Activated CD4-positive, alpha-beta memory T cell treated with anti-CD3 and anti-CD28 coated beads for 36 hours (primary cell): ENCODE measurements around the gene C3. TPM values are rescaled to one million over a fixed set of nuclear protein-coding genes. Genes with fewer than 3 reads are reported as not detected.

Experiments
- CTCF ChIA-PET: fragments of 350-600 bp; sonication (Branson Sonifier 250); formaldehyde crosslinking; loops from one replicate; lab custom pipeline; 2021; ENCODE audit warnings: antibody characterized with exemption, inconsistent platforms; lab: Charles Lee
- POLR2A ChIA-PET: fragments of 350-600 bp; sonication (Branson Sonifier 250); formaldehyde crosslinking; loops from one replicate; lab custom pipeline; 2021; ENCODE audit warnings: antibody characterized with exemption; lab: Charles Lee
- DNase-seq: peaks from one replicate; pipeline ENCODE4 v3.0.0-alpha.2; 2020
- H3K27ac Mint-ChIP-seq: one replicate; pipeline ENCODE4 v1.8.0; 2021; ENCODE audit warnings: mixed read lengths
- H3K27me3 Mint-ChIP-seq: one replicate; pipeline ENCODE4 v1.8.0; 2021; ENCODE audit warnings: mixed read lengths
- H3K36me3 Mint-ChIP-seq: one replicate; pipeline ENCODE4 v1.8.0; 2021; ENCODE audit warnings: mixed read lengths
- H3K4me1 Mint-ChIP-seq: one replicate; pipeline ENCODE4 v1.8.0; 2021; ENCODE audit warnings: low read depth, mixed read lengths
- H3K4me3 Mint-ChIP-seq: one replicate; pipeline ENCODE4 v1.8.0; 2021; ENCODE audit warnings: mild to moderate bottlenecking, mixed read lengths
- H3K9me3 Mint-ChIP-seq: one replicate; pipeline ENCODE4 v1.8.0; 2021; ENCODE audit warnings: mixed read lengths
- intact Hi-C: fragments of 100-400 bp; cut with micrococcal nuclease; formaldehyde crosslinking; loops from one replicate; pipeline ENCODE4 v1.15.1; 2023
- total RNA-seq, 2 experiments: library from RNA; stranded (reverse); gene quantifications; one replicate each; pipeline ENCODE4 v1.2.3, GENCODE V29; 2021

Gene C3
- total RNA-seq, 2 experiments from 2014 or later, result 1.2 to 2.4 TPM

DNA sequence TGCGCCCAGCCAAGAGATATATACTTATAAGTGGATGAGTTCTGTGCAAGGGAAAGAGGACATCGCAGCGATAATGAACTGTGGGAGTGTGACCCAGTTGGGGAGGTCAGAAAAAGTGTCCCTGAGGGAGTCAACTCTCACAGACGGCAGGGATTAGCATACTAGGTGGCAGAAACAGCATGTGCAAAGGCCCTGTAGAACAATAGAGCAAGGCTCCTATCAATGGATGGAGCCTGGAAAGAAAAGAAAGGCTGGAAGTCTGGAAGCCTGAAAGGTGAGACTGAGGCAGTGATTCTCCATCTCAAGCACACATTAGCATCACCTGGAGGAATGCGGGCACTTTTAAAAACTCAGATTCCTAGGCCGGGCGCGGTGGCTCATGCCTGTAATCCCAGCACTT lies 29.1 kb downstream of the C3 start:
- DNase-seq, result no peak
- ChIA-PET CTCF (no interaction called here), POLR2A (interaction anchor here (0.6 kb wide), 1 partner anchor 217 kb away, joined by 3 read pairs; no protein-coding TSS in a partner anchor)
- Mint-ChIP-seq H3K9me3 (no peaks in the 10 kb centered on the region), H3K4me3 (no peak overlapping the region), H3K36me3 (no peaks in the 10 kb centered on the region), H3K27ac (no peak overlapping the region), H3K4me1 (peaks cover 15% of the 10 kb centered on the region), H3K27me3 (peaks cover 3% of the 10 kb centered on the region)
- intact Hi-C loops, result no loop called here

DNA sequence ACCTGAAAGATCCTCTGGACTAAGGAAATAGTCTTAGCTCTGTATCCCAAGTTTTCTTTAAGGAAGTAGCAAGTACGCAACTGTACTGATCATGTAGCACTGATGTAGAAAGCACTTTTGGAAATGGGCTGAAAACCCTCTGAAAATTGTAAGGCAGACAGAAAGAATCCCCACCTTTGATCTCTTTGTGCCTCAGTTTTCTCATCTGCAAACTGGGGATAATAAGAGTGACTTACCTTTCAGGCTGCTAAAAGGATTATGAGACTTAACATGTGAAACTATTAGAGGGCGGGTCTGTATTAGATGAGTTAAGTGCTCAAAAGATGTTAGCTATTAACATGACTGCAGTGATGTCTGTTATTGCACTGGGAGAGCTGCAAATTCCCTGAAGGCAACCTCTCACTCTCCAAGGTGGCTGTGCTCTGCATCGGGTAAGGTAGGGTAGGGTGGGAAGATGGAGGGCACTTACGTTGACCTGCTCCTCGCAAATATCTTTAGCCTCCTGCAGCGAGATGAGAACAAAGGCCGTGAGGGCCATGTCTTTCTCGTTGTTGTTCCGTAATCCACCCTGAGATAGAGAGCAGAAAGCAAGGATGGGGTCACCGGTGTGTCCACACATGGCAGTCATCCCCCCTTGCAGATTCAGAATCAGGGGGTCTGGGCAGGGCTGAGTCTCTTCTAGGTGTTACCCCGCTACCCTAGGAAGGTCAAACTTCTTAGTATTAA lies 30.1 kb downstream of the C3 start:
- no peaks in the 10 kb centered on the region for H3K36me3 Mint-ChIP-seq
- no peaks in the 10 kb centered on the region for H3K9me3 Mint-ChIP-seq
- CTCF ChIA-PET, result no interaction called here
- peaks cover 3% of the 10 kb centered on the region for H3K27me3 Mint-ChIP-seq
- POLR2A ChIA-PET, result interaction anchor here (0.6 kb wide), 1 partner anchor 26 kb away, joined by 3 read pairs; no protein-coding TSS in a partner anchor
- DNase-seq, result no peak
- H3K4me1 Mint-ChIP-seq, result peaks cover 15% of the 10 kb centered on the region
- intact Hi-C loops, result no loop called here
- H3K4me3 Mint-ChIP-seq, result no peak overlapping the region
- H3K27ac Mint-ChIP-seq, result no peak overlapping the region

DNA sequence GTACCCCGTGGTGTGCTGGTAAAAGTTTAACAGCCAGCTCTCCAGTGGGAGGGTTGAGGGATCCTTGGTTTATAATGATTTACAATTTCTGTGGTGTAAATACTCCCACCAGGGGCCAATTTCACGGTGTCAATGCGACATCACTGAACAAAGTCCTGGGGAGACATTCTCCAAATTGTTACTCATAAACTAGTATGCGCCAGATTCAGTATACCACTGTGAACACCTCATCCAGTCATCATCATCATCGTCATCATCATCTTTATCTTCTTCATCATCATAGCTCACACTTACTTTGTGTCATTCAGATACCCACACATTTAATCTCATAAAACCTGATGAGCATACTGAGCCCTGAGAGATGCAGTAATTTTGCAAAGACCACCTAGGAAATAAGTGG lies 33.3 kb downstream of the C3 start:
- H3K4me3 Mint-ChIP-seq, result no peak overlapping the region
- no peak for DNase-seq
- no peaks in the 10 kb centered on the region for H3K9me3 Mint-ChIP-seq
- intact Hi-C loops, result no loop called here
- H3K4me1 Mint-ChIP-seq, result peaks cover 15% of the 10 kb centered on the region
- peaks cover under 1% of the 10 kb centered on the region for H3K27me3 Mint-ChIP-seq
- ChIA-PET POLR2A (interaction anchor here (1.3 kb wide), 1 partner anchor 17 kb away, joined by 4 read pairs; the partner anchor contains the start of gene TNFSF14), CTCF (interaction anchor here (0.6 to 1.4 kb wide), 2 partner anchors 12 to 49 kb away, joined by 3 to 4 read pairs; no protein-coding TSS in a partner anchor)
- no peaks in the 10 kb centered on the region for H3K36me3 Mint-ChIP-seq
- H3K27ac Mint-ChIP-seq, result peak overlapping the region; percentile 0

DNA sequence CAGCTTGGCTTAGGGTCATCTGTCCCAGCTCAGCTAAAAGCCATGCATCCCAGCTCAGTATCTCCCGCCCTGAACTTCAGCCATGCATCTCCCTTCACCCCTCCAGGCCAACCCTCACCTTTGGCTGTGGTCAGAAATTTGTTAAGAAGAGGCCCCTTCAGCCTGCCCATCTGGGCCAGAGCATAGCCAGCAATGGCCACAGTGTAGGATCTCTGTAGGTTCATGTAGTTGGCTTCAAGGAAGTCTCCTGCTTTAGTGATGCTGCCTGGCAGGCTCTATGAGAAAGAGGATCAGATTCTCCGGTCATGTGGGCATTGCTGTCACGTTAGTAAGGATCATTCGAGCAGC lies 33.8 kb downstream of the C3 start:
- H3K4me3 Mint-ChIP-seq, result no peak overlapping the region
- H3K27ac Mint-ChIP-seq, result no peak overlapping the region
- H3K27me3 Mint-ChIP-seq, result no peaks in the 10 kb centered on the region
- intact Hi-C loops, result no loop called here
- POLR2A ChIA-PET, result interaction anchor here (1.3 kb wide), 1 partner anchor 17 kb away, joined by 4 read pairs; the partner anchor contains the start of gene TNFSF14
- no peak for DNase-seq
- peaks cover 15% of the 10 kb centered on the region for H3K4me1 Mint-ChIP-seq
- CTCF ChIA-PET, result interaction anchor here (0.8 to 1.4 kb wide), 3 partner anchors 12 to 54 kb away, joined by 3 to 4 read pairs (median 3); no protein-coding TSS in a partner anchor
- H3K36me3 Mint-ChIP-seq, result no peaks in the 10 kb centered on the region
- H3K9me3 Mint-ChIP-seq, result no peaks in the 10 kb centered on the region

DNA sequence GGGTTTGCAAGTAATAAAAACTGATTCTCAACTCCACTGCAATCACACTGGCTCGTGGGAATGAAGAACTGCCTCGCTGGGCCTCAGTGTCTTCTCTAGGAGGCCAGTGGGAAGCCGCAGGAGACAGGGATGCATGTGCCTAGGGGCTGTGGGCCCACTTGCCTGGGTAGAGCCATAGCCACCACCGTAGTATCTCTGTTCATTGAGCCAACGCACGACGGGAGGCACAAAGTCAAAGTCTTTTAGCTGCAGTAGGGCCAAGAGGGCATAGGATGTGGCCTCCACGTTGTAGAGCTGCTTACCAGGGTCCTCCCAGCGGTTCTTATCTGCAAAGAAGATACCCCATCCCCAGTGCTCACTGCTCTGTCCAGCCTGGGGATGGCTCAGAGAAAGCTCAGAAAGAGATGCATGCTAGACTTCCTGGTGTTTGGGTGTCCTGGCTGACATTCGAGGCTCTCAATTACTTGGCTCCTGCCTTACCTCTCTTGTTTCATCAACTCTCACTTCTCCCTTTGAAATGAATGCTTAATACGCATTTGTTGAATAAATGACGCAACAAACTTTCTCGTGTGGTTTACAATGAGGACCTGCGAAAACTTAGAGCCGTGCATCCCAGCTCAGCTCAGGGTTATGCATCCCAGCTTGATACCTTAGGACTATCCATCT lies 34.4 kb downstream of the C3 start:
- CTCF ChIA-PET, result interaction anchor here (0.8 to 1.4 kb wide), 3 partner anchors 11 to 53 kb away, joined by 3 to 4 read pairs (median 3); no protein-coding TSS in a partner anchor
- H3K27me3 Mint-ChIP-seq, result no peaks in the 10 kb centered on the region
- H3K9me3 Mint-ChIP-seq, result no peaks in the 10 kb centered on the region
- POLR2A ChIA-PET, result interaction anchor here (1.3 kb wide), 1 partner anchor 16 kb away, joined by 4 read pairs; the partner anchor contains the start of gene TNFSF14
- no peak overlapping the region for H3K4me3 Mint-ChIP-seq
- no peak for DNase-seq
- no peaks in the 10 kb centered on the region for H3K36me3 Mint-ChIP-seq
- no peak overlapping the region for H3K27ac Mint-ChIP-seq
- intact Hi-C loops, result no loop called here
- H3K4me1 Mint-ChIP-seq, result peaks cover 15% of the 10 kb centered on the region

DNA sequence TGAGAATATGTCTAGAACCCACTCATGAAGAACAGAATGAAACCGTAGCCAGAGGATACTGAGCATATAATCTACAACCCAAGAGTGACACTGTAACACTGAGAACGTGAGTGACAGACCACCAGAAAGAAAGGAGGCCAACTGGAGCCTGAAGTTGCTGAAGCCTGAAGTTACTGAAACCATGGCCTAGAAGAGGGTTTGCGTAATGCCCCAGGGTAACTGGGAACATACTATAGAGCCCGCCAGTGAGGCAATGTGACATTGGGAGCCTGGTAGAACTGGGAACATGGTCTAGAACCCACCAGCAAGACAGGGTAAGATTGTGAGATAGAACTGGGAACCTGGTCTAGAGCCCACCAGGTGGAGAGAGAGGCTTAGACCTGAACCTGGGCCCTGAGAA lies 35.0 kb downstream of the C3 start:
- Mint-ChIP-seq H3K4me1 (peaks cover 15% of the 10 kb centered on the region), H3K4me3 (no peak overlapping the region), H3K9me3 (peaks cover 3% of the 10 kb centered on the region), H3K27me3 (no peaks in the 10 kb centered on the region), H3K27ac (no peak overlapping the region), H3K36me3 (no peaks in the 10 kb centered on the region)
- ChIA-PET CTCF (interaction anchor here (1.1 kb wide), 1 partner anchor 10 kb away, joined by 3 read pairs; no protein-coding TSS in a partner anchor), POLR2A (no interaction called here)
- intact Hi-C loops, result no loop called here
- DNase-seq, result no peak

DNA sequence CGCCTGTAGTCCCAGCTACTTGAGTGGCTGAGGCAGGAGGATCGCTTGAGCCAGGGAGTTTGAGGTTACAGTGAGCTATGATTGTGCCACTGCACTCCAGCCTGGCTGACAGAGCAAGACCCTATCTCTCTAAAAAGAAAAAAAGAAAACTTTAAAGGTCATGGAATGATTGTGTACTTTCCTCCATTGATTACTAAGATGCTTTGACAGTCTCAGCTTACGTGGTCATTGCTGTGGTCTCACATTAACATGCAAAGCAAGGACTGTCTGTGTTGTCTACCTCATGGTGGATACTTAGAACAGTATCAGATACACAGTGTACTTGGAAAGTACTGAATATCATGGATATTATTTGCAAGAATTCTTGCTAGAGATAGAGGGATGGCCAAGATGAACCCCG lies 36.5 kb downstream of the C3 start:
- Mint-ChIP-seq H3K27ac (no peak overlapping the region), H3K36me3 (peaks cover 6% of the 10 kb centered on the region), H3K9me3 (peaks cover 16% of the 10 kb centered on the region), H3K4me3 (no peak overlapping the region), H3K27me3 (no peaks in the 10 kb centered on the region), H3K4me1 (peaks cover 23% of the 10 kb centered on the region)
- ChIA-PET CTCF (no interaction called here), POLR2A (no interaction called here)
- intact Hi-C loops, result no loop called here
- DNase-seq, result no peak

DNA sequence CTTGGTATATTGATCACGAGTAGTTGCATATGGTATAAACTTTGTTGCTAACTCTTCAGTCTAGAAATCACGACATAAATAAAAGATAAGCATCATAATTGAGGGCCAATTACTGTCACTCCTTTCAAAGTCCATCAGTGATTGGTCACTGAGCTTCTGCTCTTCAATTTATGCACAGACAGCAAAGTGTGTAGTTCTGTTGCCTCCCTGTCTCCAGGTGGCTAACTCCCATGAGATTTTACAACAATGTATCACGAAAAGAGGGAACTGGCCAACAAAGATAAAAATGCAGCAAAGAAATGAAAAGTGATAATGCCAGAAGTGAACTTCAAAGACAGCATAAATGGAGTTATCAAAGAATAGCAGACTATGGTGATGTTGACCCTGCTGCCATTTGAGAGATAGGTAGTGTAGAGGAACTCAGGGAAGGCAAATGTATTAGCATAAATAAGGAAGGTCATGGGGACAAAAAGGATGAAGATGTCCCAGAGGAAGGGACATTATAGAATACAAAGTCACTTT lies 37.8 kb downstream of the C3 start:
- Mint-ChIP-seq H3K4me1 (peaks cover 31% of the 10 kb centered on the region), H3K36me3 (peaks cover 9% of the 10 kb centered on the region), H3K4me3 (no peak overlapping the region), H3K27ac (no peak overlapping the region), H3K9me3 (peaks cover 26% of the 10 kb centered on the region), H3K27me3 (peaks cover 2% of the 10 kb centered on the region)
- POLR2A ChIA-PET, result interaction anchor here (1.8 kb wide), 1 partner anchor 13 kb away, joined by 6 read pairs; the partner anchor contains the start of gene TNFSF14
- no peak for DNase-seq
- intact Hi-C loops, result no loop called here
- CTCF ChIA-PET, result interaction anchor here (0.6 kb wide), 1 partner anchor 53 kb away, joined by 4 read pairs; no protein-coding TSS in a partner anchor

DNA sequence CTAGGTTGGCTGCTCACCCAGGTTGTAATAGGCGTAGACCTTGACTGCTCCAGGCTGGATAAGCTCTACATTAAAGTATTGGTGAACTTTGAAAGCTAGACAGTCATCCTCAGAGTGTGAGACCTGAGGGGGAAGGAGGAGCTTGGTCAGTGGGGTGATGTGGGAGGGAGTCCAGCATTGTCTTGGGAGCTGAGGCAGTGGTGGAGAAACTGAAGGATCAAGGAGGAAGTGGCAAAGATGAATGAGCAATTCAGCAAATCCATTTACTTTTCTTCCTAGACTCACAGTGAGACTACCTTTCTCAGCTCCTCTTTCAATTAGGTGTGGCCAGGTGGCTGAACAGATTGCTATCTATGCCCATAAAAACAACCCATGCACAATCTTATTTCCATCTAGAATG lies 40.3 kb downstream of the C3 start:
- H3K9me3 Mint-ChIP-seq, result peaks cover 29% of the 10 kb centered on the region
- no peak overlapping the region for H3K27ac Mint-ChIP-seq
- CTCF ChIA-PET, result no interaction called here
- no peak for DNase-seq
- intact Hi-C loops, result no loop called here
- POLR2A ChIA-PET, result interaction anchor here (2.7 kb wide), 1 partner anchor 10 kb away, joined by 7 read pairs; the partner anchor contains the start of gene TNFSF14
- H3K27me3 Mint-ChIP-seq, result peaks cover 3% of the 10 kb centered on the region
- H3K36me3 Mint-ChIP-seq, result peaks cover 9% of the 10 kb centered on the region
- H3K4me3 Mint-ChIP-seq, result no peak overlapping the region
- peaks cover 40% of the 10 kb centered on the region for H3K4me1 Mint-ChIP-seq

DNA sequence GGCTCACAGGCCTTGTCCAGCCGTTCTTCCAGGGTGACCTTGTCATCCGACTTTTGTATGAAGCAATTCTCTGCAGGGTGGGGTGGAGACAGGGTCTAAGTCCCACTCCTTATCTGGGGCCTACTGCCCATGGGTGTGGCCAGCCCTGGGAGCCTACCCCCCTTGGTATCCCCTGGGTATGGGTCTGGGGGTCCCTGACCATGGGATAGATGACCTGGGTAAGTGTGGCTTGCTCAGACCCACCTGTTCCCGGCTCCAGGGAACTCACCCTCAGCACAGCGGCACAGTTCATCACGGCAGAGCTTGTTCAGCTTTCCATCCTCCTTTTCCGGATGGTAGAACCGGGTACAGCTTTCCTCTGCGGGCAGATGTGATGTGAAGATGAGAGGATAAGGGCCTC lies 41.3 kb downstream of the C3 start:
- peak overlapping the region; percentile 49 for H3K27ac Mint-ChIP-seq
- ChIA-PET POLR2A (interaction anchor here (0.6 to 2.7 kb wide), 2 partner anchors 9 to 48 kb away, joined by 5 to 7 read pairs; partner anchors contain the start of gene TNFSF14), CTCF (no interaction called here)
- H3K9me3 Mint-ChIP-seq, result peaks cover 29% of the 10 kb centered on the region
- peaks cover 9% of the 10 kb centered on the region for H3K36me3 Mint-ChIP-seq
- intact Hi-C loops, result no loop called here
- H3K27me3 Mint-ChIP-seq, result peaks cover 3% of the 10 kb centered on the region
- H3K4me3 Mint-ChIP-seq, result no peak overlapping the region
- DNase-seq, result no peak
- H3K4me1 Mint-ChIP-seq, result peaks cover 49% of the 10 kb centered on the region

DNA sequence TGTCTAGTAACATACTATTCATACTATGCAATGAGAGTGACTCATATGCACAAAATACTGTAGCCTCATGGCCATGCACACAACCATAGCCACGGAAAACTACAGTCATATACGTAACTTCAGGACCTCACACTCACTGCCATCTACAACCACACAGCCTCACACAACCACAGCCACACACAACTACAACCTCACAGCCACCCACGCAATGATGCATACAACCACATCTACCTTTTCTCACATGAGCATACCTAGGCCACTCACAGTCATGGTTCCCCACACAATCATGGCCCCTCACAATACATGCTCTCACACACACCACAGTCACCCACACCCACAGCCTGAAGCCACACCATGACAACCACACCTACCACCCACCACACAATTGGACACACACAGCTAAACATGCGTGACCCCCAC lies 41.8 kb downstream of the C3 start:
- H3K4me3 Mint-ChIP-seq, result peak overlapping the region; percentile 2
- POLR2A ChIA-PET, result interaction anchor here (0.6 to 2.7 kb wide), 3 partner anchors 9 to 47 kb away, joined by 4 to 7 read pairs (median 5); partner anchors contain the start of gene TNFSF14
- H3K27me3 Mint-ChIP-seq, result peaks cover 3% of the 10 kb centered on the region
- peak; percentile 90 for DNase-seq
- CTCF ChIA-PET, result no interaction called here
- intact Hi-C loops, result loop anchor here (1.0 kb wide), 2 partner anchors 8 to 17 kb away; partner anchors contain the start of gene TNFSF14
- peaks cover 52% of the 10 kb centered on the region for H3K4me1 Mint-ChIP-seq
- peaks cover 29% of the 10 kb centered on the region for H3K9me3 Mint-ChIP-seq
- H3K27ac Mint-ChIP-seq, result peak overlapping the region; percentile 49
- peaks cover 9% of the 10 kb centered on the region for H3K36me3 Mint-ChIP-seq
